GM12865 (cell line): ENCODE measurements around the gene FNDC11.

Experiments used
- DNase-seq: peaks from one replicate; pipeline ENCODE4 v3.0.0; 2010; ENCODE audit warnings: low read depth
- H3K4me3 ChIP-seq: 2 replicates; pipeline ENCODE4 v1.5.1; 2011; ENCODE audit warnings: mild to moderate bottlenecking, low read depth, low read length, control low read depth
- TF ChIP-seq, protein P1 (sequence below): IDR thresholded peaks from 2 replicates; pipeline ENCODE4 v1.5.1; 2011; ENCODE audit warnings: low read length, control low read depth, low read depth, inconsistent platforms; ENCODE audit not compliant: insufficient read depth; ENCODE audit errors: missing control alignments

Gene FNDC11

GRCh38 chr20:63602321-63602720, 48.4 kb downstream of the FNDC11 start:
- no peak for DNase-seq
- no peak overlapping the region for H3K4me3 ChIP-seq
- TF ChIP-seq, protein P1, sequence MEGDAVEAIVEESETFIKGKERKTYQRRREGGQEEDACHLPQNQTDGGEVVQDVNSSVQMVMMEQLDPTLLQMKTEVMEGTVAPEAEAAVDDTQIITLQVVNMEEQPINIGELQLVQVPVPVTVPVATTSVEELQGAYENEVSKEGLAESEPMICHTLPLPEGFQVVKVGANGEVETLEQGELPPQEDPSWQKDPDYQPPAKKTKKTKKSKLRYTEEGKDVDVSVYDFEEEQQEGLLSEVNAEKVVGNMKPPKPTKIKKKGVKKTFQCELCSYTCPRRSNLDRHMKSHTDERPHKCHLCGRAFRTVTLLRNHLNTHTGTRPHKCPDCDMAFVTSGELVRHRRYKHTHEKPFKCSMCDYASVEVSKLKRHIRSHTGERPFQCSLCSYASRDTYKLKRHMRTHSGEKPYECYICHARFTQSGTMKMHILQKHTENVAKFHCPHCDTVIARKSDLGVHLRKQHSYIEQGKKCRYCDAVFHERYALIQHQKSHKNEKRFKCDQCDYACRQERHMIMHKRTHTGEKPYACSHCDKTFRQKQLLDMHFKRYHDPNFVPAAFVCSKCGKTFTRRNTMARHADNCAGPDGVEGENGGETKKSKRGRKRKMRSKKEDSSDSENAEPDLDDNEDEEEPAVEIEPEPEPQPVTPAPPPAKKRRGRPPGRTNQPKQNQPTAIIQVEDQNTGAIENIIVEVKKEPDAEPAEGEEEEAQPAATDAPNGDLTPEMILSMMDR: no peak
